OCI-LY7 (cell line): ENCODE measurements around the gene GIMD1. TPM values are rescaled to one million over a fixed set of nuclear protein-coding genes. Genes with fewer than 3 reads are reported as not detected.

ENCODE experiments used
- BruUV-seq: library from RNA; stranded (reverse); fragments of 400-500 nt; replicated peaks from 2 replicates; lab custom pipeline; 2021; lab: Mats Ljungman, UMichigan
- CTCF ChIA-PET: fragments of 300-600 bp; sonication (Branson Sonifier 250); formaldehyde crosslinking; loops from one replicate; lab custom pipeline; 2022; ENCODE audit warnings: antibody characterized with exemption; ENCODE audit not compliant: unreplicated experiment; lab: Charles Lee
- POLR2A ChIA-PET: fragments of 300-600 bp; sonication (Branson Sonifier 250); formaldehyde crosslinking; loops from one replicate; lab custom pipeline; 2022; ENCODE audit warnings: antibody characterized with exemption; lab: Charles Lee
- DNase-seq: peaks from one replicate; pipeline ENCODE4 v3.0.0-alpha.2; 2015; ENCODE audit warnings: low spot score
- H2AFZ ChIP-seq: fragments of 200-600 bp; sonication (generic), shearing (Covaris generic); 2 replicates; pipeline ENCODE4 v1.6.1; 2014; ENCODE audit warnings: mild to moderate bottlenecking, antibody characterized with exemption, low read length, moderate library complexity
- H3K27ac ChIP-seq: fragments of 200-600 bp; sonication (generic); 2 replicates; pipeline ENCODE4 v1.5.1; 2014; ENCODE audit warnings: mixed run types, low read depth, mild to moderate bottlenecking, moderate library complexity, low read length, inconsistent platforms; ENCODE audit not compliant: poor library complexity, severe bottlenecking
- H3K36me3 ChIP-seq: fragments of 200-600 bp; sonication (generic); 2 replicates; pipeline ENCODE4 v1.6.1; 2014; ENCODE audit warnings: mild to moderate bottlenecking, antibody characterized with exemption, low read length, moderate library complexity, mixed read lengths; ENCODE audit not compliant: insufficient read depth
- H3K4me1 ChIP-seq: fragments of 200-600 bp; sonication (generic); 2 replicates; pipeline ENCODE4 v1.5.1; 2014; ENCODE audit warnings: mild to moderate bottlenecking, low read length; ENCODE audit not compliant: insufficient read depth, poor library complexity, severe bottlenecking
- H3K4me2 ChIP-seq: fragments of 200-600 bp; sonication (generic); 2 replicates; pipeline ENCODE4 v1.6.1; 2014; ENCODE audit warnings: mild to moderate bottlenecking, low read length
- H3K4me3 ChIP-seq: fragments of 200-600 bp; sonication (generic); 2 replicates; pipeline ENCODE4 v1.5.1; 2014; ENCODE audit warnings: mild to moderate bottlenecking, low read depth, low read length; ENCODE audit not compliant: poor library complexity, severe bottlenecking
- H3K79me2 ChIP-seq: fragments of 200-600 bp; sonication (generic); 2 replicates; pipeline ENCODE4 v1.6.1; 2016; ENCODE audit warnings: low read depth, mild to moderate bottlenecking, low read length, moderate library complexity, mixed read lengths; ENCODE audit not compliant: insufficient read depth
- H3K9me2 ChIP-seq: fragments of 200-600 bp; sonication (generic); 2 replicates; pipeline ENCODE4 v1.6.1; 2016; ENCODE audit warnings: mild to moderate bottlenecking, low read length, mixed read lengths; ENCODE audit not compliant: insufficient read depth
- H3K9me3 ChIP-seq: fragments of 200-600 bp; sonication (generic); 2 replicates; pipeline ENCODE4 v1.6.1; 2014; ENCODE audit warnings: mild to moderate bottlenecking, mixed run types, low read length, mixed read lengths
- H4K20me1 ChIP-seq: fragments of 200-600 bp; sonication (generic); 2 replicates; pipeline ENCODE4 v1.6.1; 2014; ENCODE audit warnings: mild to moderate bottlenecking, antibody characterized with exemption, low read length, moderate library complexity, mixed read lengths; ENCODE audit not compliant: insufficient read depth
- CTCF ChIP-seq: fragments of 200-600 bp; sonication (generic); conservative IDR thresholded peaks from 2 replicates; pipeline ENCODE4 v1.5.1; 2014; ENCODE audit warnings: mild to moderate bottlenecking, antibody characterized with exemption, low read length, moderate library complexity, mixed read lengths
- EZH2phosphoT487 ChIP-seq: fragments of 200-600 bp; sonication (generic); IDR thresholded peaks from 2 replicates; pipeline ENCODE4 v1.6.1; 2018; ENCODE audit warnings: low read depth, borderline replicate concordance, mild to moderate bottlenecking, mixed run types, antibody characterized with exemption, low read length, moderate library complexity, mixed read lengths
- intact Hi-C: fragments of 100-400 bp; cut with micrococcal nuclease; formaldehyde crosslinking; loops from one replicate; pipeline ENCODE4 v1.10.0; 2022; ENCODE audit not compliant: unreplicated experiment
- total RNA-seq, 2 experiments: library from RNA; depleted of rRNA in 1 of 2; stranded (reverse); fragments of >200 nt in 1 of 2; shearing (Covaris generic) in 1 of 2; gene quantifications; 2 replicates each; pipeline ENCODE4 v1.2.3, GENCODE V29; 2014 to 2022

The GIMD1 gene
- total RNA-seq, 2 experiments from 2014 or later: not detected

- ChIA-PET CTCF (no interaction called here), POLR2A (interaction anchor here (0.7 kb wide), 1 partner anchor 54 kb away, joined by 3 read pairs; no protein-coding TSS in a partner anchor)
- TF ChIP-seq CTCF (no peak), EZH2phosphoT487 (no peak)
These were observed 24.5 kb downstream of the GIMD1 start for GRCh38 chr4:106343865-106344646.

GRCh38 chr4:106340774-106341173 is 27.8 kb downstream of the GIMD1 start:
- Histone ChIP-seq H3K4me3 (no peak overlapping the region), H3K9me2 (no peaks in the 10 kb centered on the region), H3K4me1 (no peaks in the 10 kb centered on the region), H3K36me3 (peaks cover 89% of the 10 kb centered on the region), H3K27ac (no peak overlapping the region), H3K79me2 (peaks cover 32% of the 10 kb centered on the region), H3K9me3 (peaks cover 8% of the 10 kb centered on the region; the same call in 1 of the 2 replicates), H2AFZ (no peak overlapping the region), H3K4me2 (no peak overlapping the region), H4K20me1 (no peaks in the 10 kb centered on the region)
- TF ChIP-seq CTCF (no peak), EZH2phosphoT487 (no peak)
- BruUV-seq: no TSS peak
- intact Hi-C loops: no loop called here
- DNase-seq: no peak
- CTCF ChIA-PET: no interaction called here
- POLR2A ChIA-PET: interaction anchor here (0.6 to 0.7 kb wide), 2 partner anchors 16 to 117 kb away, joined by 3 read pairs; no protein-coding TSS in a partner anchor

More at GRCh38 chr4:106343865-106344646, 24.5 kb downstream of the GIMD1 start:
- Histone ChIP-seq H4K20me1 (no peaks in the 10 kb centered on the region), H3K4me1 (no peaks in the 10 kb centered on the region), H3K9me2 (no peaks in the 10 kb centered on the region), H3K79me2 (peaks cover 36% of the 10 kb centered on the region), H3K27ac (no peak overlapping the region), H3K4me3 (no peak overlapping the region), H3K9me3 (peaks cover 8% of the 10 kb centered on the region; the same call in 1 of the 2 replicates), H3K4me2 (no peak overlapping the region), H3K36me3 (peaks cover 75% of the 10 kb centered on the region), H2AFZ (no peak overlapping the region)
- BruUV-seq: no TSS peak
- DNase-seq: no peak
- intact Hi-C loops: no loop called here

GRCh38 chr4:106339431-106339830 is 29.1 kb downstream of the GIMD1 start:
- no peaks in the 10 kb centered on the region for H4K20me1 ChIP-seq
- H3K9me2 ChIP-seq: no peaks in the 10 kb centered on the region
- POLR2A ChIA-PET: no interaction called here
- no peak overlapping the region for H3K4me2 ChIP-seq
- DNase-seq: no peak
- no peak overlapping the region for H3K4me3 ChIP-seq
- H3K9me3 ChIP-seq: peaks cover 8% of the 10 kb centered on the region; the same call in 1 of the 2 replicates
- H3K79me2 ChIP-seq: peaks cover 32% of the 10 kb centered on the region
- intact Hi-C loops: no loop called here
- H3K27ac ChIP-seq: no peak overlapping the region
- CTCF ChIA-PET: no interaction called here
- peaks cover 94% of the 10 kb centered on the region for H3K36me3 ChIP-seq
- TF ChIP-seq EZH2phosphoT487: no peak
- no peak for TF ChIP-seq CTCF
- no peaks in the 10 kb centered on the region for H3K4me1 ChIP-seq
- no TSS peak for BruUV-seq
- no peak overlapping the region for H2AFZ ChIP-seq
